ENCODE measurements around the gene SLC7A9.

Gene SLC7A9

DNA sequence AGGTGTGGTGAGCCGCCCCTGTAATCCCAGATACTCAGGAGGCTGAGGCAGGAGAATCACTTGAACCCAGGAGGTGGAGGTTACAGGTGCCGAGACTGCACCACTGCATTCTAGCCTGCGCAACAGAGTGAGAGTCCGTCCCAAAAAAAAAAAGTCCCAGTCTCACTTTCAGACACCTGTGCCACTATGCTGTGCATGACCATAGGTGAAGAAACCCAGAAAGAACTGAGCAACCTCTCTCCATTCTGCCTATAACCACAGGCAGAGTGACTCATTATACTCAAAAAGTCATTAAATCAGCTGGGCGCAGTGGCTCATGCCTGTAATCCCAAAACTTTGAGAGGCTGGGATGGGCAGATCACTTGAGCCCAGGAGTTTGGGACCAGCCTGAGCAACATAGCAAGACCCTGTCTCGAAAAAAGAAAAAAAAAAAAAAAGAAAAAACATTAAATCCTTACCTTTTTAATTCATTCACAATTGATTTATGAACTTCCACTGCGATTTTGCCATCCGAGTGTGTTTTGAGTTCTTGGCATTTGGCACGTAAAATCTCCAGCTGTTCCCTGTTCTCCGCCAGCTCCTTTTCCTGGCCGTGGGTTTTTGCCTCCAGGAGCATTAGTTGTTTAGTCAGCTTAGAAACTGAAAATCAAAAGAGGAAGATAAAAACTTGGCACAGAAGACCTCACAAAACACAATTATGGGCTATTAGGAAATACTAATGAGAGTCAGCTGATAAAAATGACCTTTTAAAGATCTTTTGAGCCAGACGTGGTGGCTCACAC is 45.5 kb upstream of the SLC7A9 start:
- no peaks in the 10 kb centered on the region for H3K4me1 ChIP-seq
- H3K4me3 ChIP-seq (ENCODE audit: low read depth, low read length): no peak overlapping the region
- no peak overlapping the region for H3K9ac ChIP-seq
- no peak overlapping the region for H3K27ac ChIP-seq
- H3K36me3 ChIP-seq (ENCODE audit: control insufficient read depth, insufficient read depth, low read length): no peaks in the 10 kb centered on the region
- no peak overlapping the region for H3K4me2 ChIP-seq (ENCODE audit: low read length)
- no peaks in the 10 kb centered on the region for H3K79me2 ChIP-seq
- H3K27me3 ChIP-seq (ENCODE audit: control insufficient read depth, insufficient read depth, low read length): no peaks in the 10 kb centered on the region
- no peaks in the 10 kb centered on the region for H3K9me3 ChIP-seq (ENCODE audit: control insufficient read depth, low read length)
- no peak overlapping the region for H2AFZ ChIP-seq
- no peak for TF ChIP-seq CTCF (IDR thresholded peaks at IDR 0.05)

DNA sequence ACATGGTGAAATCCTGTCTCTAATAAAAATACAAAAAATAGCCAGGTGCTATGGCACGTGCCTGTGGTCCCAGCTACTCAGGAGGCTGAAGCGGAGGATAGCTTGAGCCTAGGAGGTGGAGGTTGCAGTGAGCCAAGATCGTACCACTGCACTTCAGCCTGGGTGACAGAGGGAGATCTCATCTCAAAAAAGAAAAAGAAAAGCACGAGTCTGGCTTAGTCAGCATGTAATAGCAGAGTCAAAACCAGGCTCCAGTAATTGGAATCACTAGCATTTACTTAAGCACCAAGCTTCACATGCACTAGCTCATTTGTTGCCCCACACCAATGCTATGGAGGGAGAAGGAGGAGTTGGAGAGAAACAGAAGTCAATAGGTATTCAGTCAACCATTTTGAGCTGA is 41.9 kb upstream of the SLC7A9 start:
- Histone ChIP-seq H3K4me1 (no peaks in the 10 kb centered on the region), H2AFZ (no peak overlapping the region), H3K4me2 (ENCODE audit: low read length) (no peak overlapping the region), H3K79me2 (no peaks in the 10 kb centered on the region), H3K27me3 (ENCODE audit: control insufficient read depth, insufficient read depth, low read length) (no peaks in the 10 kb centered on the region), H3K36me3 (ENCODE audit: control insufficient read depth, insufficient read depth, low read length) (no peaks in the 10 kb centered on the region), H3K27ac (no peak overlapping the region), H3K9ac (no peak overlapping the region), H3K9me3 (ENCODE audit: control insufficient read depth, low read length) (no peaks in the 10 kb centered on the region), H3K4me3 (ENCODE audit: low read depth, low read length) (no peak overlapping the region)
- no peak for TF ChIP-seq CTCF (IDR thresholded peaks at IDR 0.05)

DNA sequence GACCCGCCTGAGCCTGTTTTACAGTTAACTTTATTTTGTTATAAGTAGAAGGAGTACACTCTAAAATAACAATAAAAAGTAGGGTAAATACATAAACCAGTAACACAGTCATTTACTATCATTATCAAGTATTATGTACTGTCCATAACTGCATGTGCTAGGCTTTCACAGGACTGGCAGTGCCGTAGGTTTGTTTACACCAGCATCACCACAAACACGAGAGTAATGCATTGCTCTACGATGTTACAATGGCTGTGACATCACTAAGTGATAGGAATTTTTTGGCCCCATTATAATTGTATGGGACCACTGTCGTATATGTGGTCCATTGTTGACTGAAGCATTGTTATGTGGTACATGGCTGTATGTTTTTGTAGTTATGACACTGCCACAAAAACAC is 41.3 kb upstream of the SLC7A9 start:
- Histone ChIP-seq H2AFZ (no peak overlapping the region), H3K4me1 (no peaks in the 10 kb centered on the region), H3K9ac (no peak overlapping the region), H3K4me3 (ENCODE audit: low read depth, low read length) (no peak overlapping the region), H3K36me3 (ENCODE audit: control insufficient read depth, insufficient read depth, low read length) (no peaks in the 10 kb centered on the region), H3K27me3 (ENCODE audit: control insufficient read depth, insufficient read depth, low read length) (no peaks in the 10 kb centered on the region), H3K9me3 (ENCODE audit: control insufficient read depth, low read length) (no peaks in the 10 kb centered on the region), H3K79me2 (no peaks in the 10 kb centered on the region), H3K4me2 (ENCODE audit: low read length) (no peak overlapping the region), H3K27ac (no peak overlapping the region)
- no peak for TF ChIP-seq CTCF (IDR thresholded peaks at IDR 0.05)

DNA sequence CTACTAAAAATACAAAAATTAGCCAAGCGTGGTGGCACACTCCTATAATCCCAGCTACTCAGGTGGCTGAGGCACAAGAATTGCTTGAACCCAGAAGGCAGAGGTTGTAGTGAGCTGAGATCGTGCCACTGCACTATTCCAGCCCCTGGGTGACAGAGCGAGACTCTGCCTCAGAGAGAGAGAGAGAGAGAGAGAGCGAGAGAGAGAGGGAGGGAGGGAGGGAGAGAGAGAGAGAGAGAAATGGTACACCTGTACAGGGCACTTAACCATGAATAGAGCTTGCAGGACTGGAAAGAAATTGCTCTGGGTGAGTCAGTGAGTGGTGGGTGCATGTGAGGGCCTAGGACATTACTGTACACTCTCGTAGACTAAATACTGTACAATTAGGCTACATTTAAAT is 40.5 kb upstream of the SLC7A9 start:
- no peak for TF ChIP-seq CTCF (IDR thresholded peaks at IDR 0.05)
- H3K4me2 ChIP-seq (ENCODE audit: low read length): no peak overlapping the region
- no peaks in the 10 kb centered on the region for H3K36me3 ChIP-seq (ENCODE audit: control insufficient read depth, insufficient read depth, low read length)
- H3K79me2 ChIP-seq: no peaks in the 10 kb centered on the region
- H2AFZ ChIP-seq: no peak overlapping the region
- H3K4me3 ChIP-seq (ENCODE audit: low read depth, low read length): no peak overlapping the region
- H3K9ac ChIP-seq: no peak overlapping the region
- no peaks in the 10 kb centered on the region for H3K27me3 ChIP-seq (ENCODE audit: control insufficient read depth, insufficient read depth, low read length)
- no peaks in the 10 kb centered on the region for H3K4me1 ChIP-seq
- H3K9me3 ChIP-seq (ENCODE audit: control insufficient read depth, low read length): no peaks in the 10 kb centered on the region
- no peak overlapping the region for H3K27ac ChIP-seq

GRCh38 chr19:32909257-32909656 is 39.7 kb upstream of the SLC7A9 start:
- Histone ChIP-seq H3K27me3 (ENCODE audit: control insufficient read depth, insufficient read depth, low read length) (no peaks in the 10 kb centered on the region), H3K4me2 (ENCODE audit: low read length) (no peak overlapping the region), H3K4me1 (no peaks in the 10 kb centered on the region), H3K4me3 (ENCODE audit: low read depth, low read length) (no peak overlapping the region), H3K9ac (no peak overlapping the region), H3K9me3 (ENCODE audit: control insufficient read depth, low read length) (no peaks in the 10 kb centered on the region), H2AFZ (no peak overlapping the region), H3K27ac (no peak overlapping the region), H3K36me3 (ENCODE audit: control insufficient read depth, insufficient read depth, low read length) (no peaks in the 10 kb centered on the region), H3K79me2 (no peaks in the 10 kb centered on the region)
- TF ChIP-seq CTCF (IDR thresholded peaks at IDR 0.05): no peak
